Measurements from ENCODE around the gene MTCH2.
"Not testable (repeated sequence)": the region's sequence is repeated elsewhere in the genome, so short reads cannot be mapped to it uniquely, and the experiment has no call there.

Gene MTCH2

DNA sequence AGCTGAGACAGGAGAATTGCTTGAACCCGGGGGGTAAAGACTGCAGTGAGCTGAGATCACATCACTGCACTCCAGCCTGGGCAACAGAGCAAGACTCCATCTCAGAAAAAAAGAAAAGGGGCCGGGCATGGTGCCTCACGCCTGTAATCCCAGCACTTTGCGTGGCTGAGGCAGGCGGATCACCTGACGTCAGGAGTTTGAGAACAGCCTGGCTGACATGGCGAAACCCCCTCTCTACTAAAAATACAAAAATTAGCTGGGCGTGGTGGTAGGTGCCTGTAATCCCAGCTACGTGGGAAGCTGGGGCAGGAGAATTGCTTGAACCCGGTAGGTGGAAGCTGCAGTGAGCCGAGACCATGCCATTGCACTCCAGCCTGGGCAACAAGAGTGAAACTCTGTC is 6.0 kb downstream of the MTCH2 start:
- DNase-seq (ENCODE audit: low read depth in 2 of 2), result not testable (repeated sequence)

DNA sequence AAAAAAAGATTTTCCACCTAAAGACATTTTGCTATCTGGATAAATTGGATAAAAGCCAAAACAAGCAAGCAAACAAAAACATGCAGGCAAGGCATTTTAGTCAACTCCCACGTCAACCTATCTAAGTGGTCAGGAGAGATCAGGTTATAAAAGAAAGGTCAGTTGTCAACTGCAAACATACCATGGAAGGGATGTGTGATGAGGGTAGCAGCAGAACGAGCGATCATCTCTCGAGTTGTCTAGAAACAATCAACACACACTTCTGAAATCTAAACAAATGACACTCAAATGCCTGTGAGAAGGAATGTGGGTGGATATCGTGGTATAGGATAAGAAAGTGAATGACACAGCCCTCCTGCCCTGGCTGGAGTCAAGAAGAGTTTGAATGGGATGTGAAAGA is 10.9 kb downstream of the MTCH2 start:
- DNase-seq (ENCODE audit: low read depth in 2 of 2), result no peak

DNA sequence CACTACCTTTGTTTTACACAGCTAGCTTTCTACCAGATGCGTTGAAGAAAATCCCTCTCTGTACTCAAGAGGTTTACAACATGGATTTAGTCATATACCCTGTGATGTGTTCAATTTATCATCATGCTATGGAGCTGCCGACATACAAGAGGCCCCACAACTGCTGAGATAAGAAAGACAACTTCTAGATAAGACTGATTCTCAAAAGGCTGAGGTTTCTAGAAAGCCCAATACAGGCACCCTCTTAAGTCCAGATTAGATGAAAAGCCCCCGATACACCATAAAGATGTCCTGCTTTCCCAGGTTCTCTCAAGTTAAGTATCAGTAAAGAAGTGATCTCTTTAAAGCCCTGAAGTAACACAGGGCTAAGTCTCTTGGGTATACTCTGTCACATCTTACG is 14.3 kb downstream of the MTCH2 start:
- no peak for DNase-seq (ENCODE audit: low read depth in 2 of 2)

DNA sequence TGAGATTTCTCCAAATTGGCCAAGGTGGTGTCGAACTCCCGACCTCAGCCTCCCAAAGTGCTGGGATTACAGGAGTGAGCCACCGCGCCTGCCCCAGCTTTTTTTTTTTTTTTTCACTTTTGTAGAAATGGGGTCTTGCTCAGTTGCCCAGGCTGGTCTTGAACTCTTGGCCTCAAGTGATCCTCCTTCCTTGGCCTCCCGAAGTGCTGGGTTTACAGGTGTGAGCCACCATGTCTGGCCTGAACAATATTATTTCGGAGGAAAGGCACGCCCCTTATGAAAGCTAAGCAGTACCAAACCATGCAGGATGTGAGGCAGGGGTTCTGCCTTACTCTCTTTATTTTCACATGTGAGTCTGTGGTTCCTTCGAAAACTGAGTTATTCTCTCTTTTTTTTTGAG is 16.1 kb downstream of the MTCH2 start:
- no peak for DNase-seq (ENCODE audit: low read depth in 2 of 2)

DNA sequence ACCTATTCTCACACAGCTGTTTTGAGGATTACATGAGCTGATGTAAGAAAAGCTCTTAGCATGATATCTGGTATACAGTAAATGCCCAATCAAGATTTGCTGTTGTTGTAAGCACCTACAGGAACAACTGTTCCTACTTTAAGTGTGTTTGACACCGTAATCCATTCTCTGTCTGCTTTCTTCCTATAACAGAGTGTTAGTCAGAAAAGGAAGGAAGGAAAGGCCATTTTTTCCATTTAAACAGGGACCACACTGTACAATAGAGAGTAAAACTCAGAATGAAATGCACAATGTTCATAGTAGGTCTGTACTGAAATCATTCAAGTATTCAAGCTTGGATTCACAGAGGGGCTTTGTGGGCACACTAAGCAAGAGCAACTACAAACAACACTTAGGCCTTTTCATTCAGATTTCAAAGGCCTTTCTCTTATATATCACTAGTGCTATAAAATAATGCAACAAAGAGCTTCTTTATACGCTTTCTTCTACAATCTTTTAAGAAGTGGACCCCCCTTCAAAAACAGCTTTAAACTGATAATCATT is 21.5 kb downstream of the MTCH2 start:
- no peak for DNase-seq (ENCODE audit: low read depth in 2 of 2)

DNA sequence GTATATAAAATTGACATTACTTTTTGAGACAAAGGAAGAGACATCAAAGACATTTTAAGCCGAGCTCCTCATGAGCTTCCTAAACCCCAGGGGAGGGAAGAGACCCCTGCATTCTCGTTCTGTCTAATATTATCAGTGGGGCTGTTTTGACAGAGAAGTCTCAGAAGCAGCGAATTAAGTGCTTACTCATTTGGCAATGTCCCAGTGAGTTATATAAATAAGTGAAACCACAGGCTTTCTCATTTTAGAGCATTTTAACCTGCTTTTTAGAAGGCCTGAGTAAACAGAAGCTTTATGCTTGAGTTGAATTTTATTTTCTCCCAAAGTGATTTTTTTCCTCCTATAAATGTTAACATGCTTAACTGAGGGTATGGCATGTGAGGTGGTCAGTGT is 24.9 kb downstream of the MTCH2 start:
- DNase-seq (ENCODE audit: low read depth in 2 of 2), result no peak

DNA sequence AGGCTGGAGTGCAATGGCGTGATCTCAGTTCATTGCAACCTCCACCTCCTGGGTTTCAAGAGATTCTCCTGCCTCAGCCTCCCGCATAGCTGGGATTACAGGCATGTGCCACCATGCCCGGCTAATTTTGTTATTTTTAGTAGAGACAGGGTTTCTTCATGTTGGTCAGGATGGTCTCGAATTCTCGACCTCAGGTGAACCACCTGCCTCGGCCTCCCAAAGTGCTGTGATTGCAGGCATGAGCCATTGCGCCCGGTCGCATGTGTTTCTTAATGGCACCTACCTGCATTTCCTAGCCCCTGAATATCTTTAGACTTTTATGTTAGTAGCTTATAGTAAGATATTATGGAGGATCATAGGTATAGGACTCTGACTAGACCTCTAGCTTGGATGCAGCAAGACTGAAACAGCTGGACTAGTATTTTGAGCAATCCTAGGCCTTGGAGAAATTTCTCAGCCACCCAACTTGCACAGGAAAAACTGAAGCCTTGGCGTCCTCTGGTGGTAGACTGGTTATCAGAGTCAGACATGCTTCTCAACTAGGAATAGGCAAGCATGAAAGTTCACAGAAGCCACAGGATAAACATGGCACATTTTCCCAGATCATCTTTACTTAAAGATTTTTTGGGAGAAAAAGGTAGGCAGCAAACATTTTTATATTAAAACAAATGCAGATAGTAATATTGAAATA is 25.5 kb downstream of the MTCH2 start:
- peak; percentile 40 to 41 for DNase-seq (ENCODE audit: low read depth in 2 of 2)

DNA sequence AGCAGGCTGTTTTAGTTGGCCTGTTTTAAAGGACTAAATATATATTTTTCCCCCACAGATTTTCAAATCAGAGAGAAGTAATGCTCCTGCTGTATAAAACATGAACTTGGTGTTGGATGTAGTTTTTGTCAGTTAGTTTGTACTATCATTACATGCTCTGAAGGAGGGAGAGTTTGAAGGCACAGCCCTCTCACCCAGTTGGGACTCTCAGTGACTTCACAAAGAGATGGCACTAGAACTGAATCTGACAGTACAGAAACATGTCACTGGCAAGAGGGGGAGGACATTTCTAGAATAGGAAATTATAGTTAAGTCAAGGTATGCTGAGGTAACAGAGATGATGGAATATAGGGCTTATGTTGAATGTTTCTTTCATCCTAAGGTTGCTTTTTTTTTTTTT is 27.1 kb downstream of the MTCH2 start:
- no peak for DNase-seq (ENCODE audit: low read depth in 2 of 2)

DNA sequence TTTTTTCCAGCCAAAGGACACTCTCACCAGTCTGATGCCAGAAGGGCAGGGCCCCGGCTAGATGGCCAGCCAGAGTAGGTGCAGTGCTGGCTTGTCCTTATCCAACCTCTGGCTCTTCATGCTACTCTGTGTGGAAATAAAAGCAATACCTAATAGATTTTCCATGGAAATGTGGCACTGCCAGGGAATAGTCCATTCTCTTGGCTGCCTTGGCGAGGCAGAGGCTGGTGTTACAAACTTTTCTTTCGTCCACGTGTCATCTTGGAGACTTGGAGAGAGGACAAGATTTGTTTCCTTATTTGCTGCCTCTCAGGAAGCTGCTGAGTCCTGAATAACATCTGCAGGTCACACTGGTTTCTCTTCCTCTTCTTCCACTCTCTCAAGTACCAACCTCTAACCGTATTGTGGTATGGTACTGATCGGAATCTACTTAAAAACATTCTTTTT is 31.0 kb downstream of the MTCH2 start:
- DNase-seq (ENCODE audit: low read depth in 2 of 2), result no peak

DNA sequence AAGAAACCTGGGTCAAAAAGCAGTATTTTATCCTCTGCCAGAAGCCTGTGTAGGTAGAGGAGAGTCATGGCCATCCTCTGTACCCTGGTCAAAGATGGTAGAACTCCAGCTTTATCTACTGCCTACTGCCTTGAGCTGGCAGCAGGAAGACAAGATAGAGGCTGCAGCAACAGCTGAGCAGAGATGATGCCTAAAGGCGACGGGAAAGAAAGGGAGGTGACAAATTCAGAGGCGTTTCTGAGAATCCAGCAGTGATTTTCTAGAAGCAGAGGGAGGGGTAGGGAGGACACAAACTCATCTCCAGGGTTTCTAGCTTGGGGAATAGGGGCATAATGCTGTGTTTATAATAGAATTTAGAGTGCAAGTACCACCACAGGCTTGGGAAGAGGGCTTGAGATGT is 32.7 kb downstream of the MTCH2 start:
- DNase-seq (ENCODE audit: low read depth in 2 of 2), result no peak

DNA sequence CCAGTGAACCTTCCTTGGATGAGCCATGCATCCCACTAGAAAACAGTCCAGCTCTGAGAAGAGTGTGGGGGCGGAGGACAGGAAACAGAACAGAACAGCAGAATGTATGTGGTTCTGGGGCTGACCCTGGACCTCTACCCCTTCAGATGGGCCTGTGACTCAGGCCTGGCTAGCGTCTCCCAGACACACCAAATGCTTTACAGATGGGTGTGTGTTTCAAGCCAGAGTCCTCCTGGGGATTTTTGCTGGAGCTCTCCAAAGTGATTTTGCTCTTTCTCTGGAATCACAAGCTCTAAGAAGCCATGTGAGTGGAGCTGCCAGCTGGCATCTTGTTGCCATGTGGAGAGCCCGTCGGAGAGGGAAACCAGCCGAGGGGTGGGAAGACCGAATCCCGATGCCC is 35.0 kb downstream of the MTCH2 start:
- peak; percentile 55 to 59 for DNase-seq (ENCODE audit: low read depth in 2 of 2)

DNA sequence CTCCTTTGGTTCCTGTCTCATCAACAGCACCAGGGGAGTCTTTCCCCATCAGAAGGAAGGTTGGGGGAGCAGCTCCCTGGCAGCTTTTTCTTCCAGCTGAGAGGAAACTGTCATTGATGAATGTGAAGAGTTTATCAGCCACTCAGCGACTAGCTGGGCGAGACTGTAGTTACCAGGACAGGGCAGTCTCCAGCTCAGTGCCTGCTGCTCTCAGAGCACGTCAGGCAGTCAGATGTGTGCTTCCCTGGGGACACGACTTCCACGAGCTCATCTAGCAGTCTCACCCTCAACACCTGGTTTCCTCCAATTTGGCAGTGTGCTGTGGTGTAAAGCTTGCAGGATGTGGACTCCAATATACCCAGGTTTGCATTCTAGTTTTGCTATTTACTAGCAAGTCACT is 35.6 kb downstream of the MTCH2 start:
- no peak for DNase-seq (ENCODE audit: low read depth in 2 of 2)

DNA sequence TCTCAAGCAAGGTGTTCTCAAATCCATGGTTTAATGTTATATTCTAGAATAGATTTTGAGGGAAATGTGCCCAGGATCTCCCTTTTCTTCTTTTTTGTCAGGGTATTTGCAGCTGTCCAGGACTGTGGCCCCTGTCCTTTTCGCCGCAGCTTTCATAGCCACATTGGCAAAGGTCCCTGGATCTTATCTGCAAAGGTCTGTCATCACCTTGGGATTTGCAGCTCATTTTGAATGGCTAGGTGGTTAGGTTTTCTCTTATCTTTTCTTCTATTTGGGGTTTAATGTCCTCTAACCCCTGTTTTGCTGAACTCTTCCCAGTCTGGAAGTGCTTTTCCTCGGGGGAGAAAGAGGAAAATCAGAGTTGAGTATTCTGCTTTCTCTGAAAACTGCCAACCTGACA is 36.4 kb downstream of the MTCH2 start:
- DNase-seq (ENCODE audit: low read depth in 2 of 2), result no peak

DNA sequence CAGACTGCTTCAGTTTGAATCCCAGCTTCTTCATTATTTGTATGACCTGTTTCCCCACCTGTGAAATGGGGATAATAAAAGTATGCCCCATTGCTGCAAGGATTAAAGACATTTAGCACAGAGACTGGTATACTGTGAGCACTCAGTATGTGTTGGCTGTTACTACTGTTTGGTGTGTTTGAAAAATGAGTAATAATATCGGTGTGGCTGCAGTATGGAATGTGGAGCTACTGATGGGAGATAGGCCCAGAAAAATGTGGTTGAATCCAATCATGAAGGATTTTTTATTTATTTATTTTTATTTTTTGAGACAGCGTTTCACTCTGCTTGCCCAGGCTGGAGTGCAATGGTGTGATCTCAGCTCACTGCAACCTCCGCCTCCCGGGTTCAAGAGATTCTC is 39.1 kb downstream of the MTCH2 start:
- DNase-seq (ENCODE audit: low read depth in 2 of 2), result no peak

DNA sequence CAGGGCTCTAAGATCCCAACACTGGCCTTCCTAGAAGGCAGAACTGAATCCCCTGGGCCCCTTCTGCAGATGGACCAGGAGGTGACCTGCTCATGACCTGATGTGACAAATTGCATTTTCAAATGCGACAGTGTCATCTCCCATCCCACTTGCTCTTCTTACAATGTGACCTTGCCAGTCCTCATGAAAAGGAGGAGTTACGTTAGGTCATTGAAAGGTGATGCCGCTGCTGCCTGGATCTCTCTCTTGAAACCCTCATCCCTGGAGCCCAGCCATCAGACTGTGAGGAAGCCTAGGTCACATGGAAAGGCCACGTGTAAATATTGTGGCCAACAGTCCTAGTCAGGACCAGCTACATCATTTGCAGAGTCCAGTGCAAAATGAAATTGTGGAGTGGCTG is 42.5 kb downstream of the MTCH2 start:
- DNase-seq (ENCODE audit: low read depth in 2 of 2), result no peak

DNA sequence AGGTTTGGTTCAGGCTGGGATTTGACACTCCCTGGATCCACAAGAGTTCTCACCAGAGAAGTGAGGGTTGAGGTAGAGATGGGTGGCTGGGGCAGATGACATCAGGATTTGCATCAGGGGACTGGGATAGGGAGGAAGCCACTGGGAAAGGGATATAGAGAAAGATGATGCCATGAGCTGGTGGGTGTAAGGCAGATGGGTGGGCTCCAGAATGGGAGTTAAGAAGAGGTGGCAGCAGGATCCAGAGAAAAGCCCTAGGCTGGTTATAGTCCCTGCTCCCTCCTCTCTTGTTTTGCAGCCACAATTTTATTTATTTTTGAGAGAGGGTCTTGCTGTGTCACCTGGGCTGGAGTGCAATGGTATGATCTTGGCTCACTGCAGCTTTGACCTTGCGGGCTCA is 46.4 kb downstream of the MTCH2 start:
- no peak for DNase-seq (ENCODE audit: low read depth in 2 of 2)

DNA sequence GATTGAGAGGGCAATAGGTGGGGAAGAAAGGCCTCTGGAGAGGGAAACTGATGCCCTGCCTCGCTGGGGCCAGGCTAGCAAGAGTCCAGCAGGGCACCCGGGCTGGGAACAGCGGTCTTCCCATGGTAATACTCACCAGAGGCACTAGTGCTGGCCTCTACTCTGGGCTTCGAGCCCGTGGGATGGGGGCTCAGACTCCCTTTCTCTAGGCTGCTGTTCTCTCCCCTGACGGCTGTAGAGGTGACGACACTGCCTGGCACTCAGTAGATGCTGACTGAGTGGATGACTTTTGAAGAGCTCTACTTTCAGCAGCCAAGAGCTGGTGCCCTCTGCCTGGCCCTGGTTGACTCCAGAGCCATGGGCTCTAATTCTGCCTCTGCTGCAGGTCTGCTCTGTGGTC is 47.3 kb downstream of the MTCH2 start:
- no peak for DNase-seq (ENCODE audit: low read depth in 2 of 2)

DNA sequence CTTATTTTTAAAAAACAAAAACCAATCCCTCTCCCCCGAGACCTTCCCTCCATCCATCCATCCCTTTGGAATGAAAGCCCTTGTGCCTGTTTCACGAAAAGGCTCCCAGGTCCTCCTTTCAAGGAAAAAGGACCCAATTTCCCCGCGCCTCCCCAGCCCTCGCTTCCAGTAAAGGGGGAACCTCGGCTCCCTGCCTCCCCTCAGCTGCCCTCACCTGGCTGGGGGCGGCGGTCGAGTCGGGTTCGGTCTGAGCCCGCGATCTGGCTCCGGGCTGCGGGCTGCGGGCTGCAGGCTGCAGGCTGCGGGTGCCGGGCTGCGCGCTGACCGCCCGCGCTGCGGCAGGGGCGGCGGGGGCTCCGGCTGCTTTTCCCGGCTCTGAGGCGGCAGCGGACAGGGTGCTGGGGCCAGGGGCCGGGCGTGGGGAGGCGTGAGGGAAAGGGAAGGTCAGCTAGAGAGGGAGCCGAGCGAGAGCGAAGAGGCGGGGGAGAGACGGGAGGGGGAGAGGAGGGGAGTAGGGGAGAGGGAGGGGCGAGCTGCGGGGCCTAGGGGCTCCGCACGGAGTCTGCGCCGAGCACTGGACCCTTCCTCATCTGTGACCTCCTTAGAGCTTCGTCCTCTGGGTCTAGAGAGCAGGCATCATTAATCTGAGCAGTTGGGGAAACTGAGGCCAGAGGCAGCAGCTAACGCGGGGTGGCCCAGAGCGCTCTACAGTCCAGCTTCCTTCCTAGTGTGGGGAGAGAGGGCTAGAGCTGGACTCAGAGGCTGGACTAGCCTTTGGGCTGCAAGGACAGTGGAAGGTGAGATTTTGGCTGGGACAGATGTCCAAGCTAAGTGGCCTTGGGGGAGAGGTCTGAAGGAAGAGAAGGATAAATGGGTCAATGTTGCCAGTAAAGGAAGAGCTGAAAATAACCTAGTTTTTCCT is 48.2 kb downstream of the MTCH2 start, which contains the start of gene C1QTNF4:
C1QTNF4 (minus strand) TSS at position 478 of the 922 bp plus-strand sequence. CDS start 3,601 bp downstream, outside the sequence.
- DNase-seq (ENCODE audit: low read depth in 2 of 2), result no peak

DNA sequence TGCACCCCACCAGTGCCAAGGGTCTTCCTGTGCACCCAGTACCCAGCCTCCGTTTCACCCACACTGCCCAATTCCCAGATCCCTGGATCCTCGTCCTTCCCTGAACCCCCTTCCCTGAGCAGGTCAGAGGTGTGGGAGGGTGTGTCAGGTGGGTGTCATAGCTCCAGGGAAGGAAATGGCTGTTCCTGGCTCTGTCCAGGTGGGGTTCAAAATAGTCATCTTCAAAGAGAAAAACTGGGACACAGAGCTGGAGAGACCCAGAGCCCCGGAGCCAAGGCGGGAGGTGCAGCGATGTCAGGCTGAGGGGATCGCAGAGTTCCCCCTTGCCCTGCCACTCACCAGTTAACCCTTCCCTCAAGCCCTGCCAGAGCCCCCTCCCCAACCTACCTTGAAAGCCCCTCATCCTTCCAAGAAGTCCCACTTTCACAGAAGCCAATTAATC is 48.8 kb downstream of the MTCH2 start:
- no peak for DNase-seq (ENCODE audit: low read depth in 2 of 2)

DNA sequence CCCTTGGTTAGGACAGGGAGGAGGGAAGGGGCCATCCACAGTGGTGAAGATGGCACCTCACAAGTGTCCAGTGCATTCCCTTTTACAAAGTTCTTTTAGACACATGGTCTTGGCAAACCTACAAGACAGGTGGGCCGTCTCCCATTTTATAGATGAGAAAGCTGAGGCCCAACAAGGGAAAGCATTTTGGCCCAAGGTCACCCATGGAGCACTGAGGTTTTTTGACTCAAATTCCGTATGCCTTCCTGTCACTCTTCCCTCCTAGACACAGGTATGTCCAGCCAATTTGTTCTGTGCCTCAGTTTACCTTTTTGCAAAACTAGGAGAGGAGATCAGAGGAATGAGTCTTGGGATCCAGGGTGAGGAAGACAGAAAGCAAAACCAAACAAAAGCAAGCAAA is 49.4 kb downstream of the MTCH2 start:
- no peak for DNase-seq (ENCODE audit: low read depth in 2 of 2)

DNA sequence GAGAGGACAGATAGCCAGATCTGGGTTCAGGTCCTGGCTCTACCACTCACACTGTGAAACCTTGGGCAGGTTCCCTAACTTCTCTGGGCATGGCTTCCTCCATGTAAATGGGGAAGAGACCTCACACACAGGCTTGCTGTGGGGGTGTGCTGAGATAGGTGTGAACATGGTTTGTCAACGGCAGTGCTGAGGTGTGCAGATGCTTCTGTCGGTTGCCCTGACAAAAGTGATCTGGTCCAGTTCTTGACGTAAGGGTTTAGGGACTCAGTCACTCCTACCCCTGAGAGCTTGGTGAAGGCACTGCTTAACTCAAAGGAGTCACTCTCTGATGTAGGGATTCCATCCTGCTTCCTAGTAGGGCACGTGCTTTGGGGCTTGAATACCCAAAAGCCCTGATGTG is 50.1 kb downstream of the MTCH2 start:
- no peak for DNase-seq (ENCODE audit: low read depth in 2 of 2)

DNA sequence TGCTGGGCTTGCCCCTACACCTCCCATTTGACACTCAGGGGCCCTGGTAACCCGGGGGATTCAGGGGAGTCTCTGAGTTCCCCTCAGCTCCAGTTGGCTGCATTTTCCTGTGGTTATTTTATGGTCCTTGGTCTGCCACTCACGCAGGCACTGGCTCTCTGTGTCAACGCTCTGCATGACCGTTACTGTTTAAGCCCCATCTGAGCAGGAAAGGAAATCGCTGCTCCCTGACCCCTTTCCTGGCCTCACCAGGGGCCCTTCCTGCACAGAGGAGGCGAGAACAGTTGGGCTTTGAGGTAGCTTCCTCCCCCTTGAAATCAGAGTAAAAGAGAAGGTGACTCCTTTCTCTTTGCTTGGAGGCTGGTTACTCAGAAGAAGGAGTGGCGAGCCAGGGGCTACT is 50.6 kb downstream of the MTCH2 start:
- DNase-seq (ENCODE audit: low read depth in 2 of 2), result no peak

Measured in fibroblast of skin of left biceps (primary cell).